GM21447 (cell line): Measurements from ENCODE around the gene SLC38A10.

ENCODE experiments used
- ATAC-seq: cut with Tn5 transposase; IDR thresholded peaks from one replicate; pipeline ENCODE4 v1.9.1; 2021; ENCODE audit not compliant: unreplicated experiment

SLC38A10 gene

DNA sequence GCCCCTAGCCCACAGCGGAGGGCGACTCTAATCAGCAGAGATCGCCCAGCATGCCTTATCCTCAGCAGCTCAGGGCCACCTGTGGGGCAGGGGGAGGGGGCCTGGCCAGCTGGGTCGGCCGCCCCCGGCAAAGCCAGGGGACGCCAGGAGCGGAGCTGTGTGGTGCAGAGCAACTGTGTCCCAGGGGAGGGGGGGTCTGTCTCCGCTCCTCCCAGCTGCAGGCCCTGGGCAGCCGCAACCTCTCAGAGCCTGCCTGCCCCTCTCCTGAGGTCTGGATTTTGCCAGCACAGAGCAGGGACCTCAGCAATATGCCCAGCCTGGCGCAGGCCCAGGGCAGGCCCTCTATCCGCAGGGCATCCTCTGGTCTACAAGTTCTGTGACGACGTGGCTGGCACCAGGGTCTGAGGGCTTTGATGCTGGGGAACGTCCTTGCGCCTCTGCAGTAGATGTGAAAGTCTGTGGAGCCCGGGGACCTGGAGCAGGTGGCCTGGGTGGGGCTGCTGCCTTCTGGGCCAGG, 36.5 kb upstream of the SLC38A10 start:
- no peak for ATAC-seq

DNA sequence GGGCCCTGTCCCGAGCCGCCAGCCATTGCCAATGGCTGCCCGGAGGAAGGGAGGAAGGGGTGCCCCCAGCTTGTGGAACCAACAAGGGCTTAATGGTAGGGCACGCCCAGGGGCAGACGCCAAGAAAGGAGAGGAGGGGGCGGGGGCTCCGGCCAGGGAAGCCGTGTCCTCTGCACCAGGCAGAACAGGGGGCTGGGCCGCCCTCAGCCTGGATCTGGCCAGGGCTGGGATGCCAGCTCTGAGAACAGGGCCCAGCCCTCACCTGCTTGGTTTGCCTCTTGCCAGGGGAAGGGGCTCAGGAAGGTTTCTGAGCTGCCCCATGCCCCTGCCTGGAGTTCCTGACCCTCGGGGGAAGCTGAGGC, 35.8 kb upstream of the SLC38A10 start:
- no peak for ATAC-seq

DNA sequence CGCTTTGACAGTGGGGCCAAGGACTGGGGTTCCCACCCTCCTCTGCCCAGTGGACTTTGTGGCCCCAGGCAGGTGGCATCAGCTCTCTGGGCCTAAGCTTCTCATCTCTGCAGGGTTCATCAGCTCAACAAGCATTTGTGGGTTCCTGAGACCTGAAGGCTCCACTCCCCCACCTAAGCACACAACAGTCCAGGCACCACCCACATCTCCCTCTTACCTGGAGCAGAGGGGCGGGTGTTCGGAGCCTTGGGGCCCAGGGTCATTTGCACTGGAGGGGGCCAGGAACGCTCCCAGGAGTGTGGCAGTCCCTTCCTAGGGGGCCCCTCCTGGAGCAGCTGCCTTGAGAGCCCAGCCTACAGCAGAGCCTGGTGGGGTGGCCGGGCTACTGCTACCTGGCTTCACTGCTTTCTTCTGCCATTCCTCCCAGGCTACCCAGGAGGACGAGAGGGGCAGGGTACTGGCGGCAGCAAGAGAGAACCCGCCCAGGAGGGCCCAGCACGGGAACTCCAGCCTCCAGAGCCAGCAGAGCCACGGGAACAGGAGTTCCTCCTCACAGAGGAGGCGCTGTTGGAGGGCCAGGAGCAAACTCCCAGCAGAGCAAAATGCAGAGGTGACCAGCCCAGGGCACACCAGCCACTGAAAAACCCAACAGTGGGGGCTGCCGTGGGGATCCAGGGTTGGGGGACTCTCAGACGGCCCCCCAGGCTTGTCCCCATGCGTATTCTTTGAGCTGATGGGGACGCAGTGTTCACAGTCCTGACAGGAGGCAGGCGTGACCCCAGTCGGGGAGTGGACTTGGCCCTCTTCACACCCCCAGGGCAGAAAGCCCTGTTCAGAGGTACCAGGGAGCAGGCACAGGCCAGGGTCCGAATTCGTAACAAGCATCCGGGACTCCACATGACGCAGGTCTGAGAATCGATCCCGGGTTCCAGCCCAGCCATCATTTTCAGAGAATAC, 35.1 kb upstream of the SLC38A10 start:
- ATAC-seq: no peak

DNA sequence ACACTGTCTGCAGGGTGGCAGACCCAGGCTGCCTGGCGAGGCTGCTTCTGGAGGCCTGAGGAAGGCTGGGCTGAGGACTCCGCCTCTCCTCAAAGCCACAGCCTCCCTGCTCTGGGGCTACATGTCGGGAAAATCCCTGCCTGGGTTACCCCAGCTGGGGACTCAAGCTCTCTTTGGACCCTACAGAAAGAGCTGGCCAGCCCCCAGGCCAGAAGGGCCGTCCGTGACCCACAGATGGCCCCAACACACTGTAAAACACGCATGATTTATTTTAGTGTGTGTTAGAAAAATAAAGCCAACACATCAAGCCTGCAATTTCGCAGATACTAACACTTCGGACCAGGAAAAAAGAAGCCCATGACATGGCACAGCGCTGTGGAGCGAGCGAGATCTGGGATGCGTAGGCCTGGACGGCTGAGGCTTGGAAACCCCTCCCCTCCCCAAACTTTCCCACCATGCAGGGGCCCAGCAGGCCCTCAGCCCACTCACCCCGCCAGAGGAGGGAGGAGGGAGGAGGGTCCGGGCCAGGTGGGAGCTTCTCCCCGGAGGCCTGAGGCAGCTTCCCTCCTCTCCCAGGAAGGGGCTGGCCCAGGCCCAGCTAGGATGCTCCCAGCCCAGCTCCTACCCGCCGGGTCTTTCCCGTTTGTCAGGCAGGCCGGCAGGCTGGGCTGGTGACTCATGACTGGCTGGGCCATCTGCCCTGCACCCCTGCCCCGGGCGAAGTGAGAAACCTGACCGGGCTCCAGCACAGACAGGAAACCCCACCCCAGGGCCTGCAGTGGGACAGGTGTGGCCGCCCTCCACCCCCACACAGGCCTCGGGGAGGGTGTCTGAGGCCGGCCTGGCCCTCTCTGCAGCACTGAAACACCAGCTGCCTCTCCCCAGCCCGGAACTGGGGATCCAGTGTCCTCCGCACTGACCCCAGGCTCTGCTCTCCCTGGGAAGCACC, 34.1 kb upstream of the SLC38A10 start:
- ATAC-seq: no peak

DNA sequence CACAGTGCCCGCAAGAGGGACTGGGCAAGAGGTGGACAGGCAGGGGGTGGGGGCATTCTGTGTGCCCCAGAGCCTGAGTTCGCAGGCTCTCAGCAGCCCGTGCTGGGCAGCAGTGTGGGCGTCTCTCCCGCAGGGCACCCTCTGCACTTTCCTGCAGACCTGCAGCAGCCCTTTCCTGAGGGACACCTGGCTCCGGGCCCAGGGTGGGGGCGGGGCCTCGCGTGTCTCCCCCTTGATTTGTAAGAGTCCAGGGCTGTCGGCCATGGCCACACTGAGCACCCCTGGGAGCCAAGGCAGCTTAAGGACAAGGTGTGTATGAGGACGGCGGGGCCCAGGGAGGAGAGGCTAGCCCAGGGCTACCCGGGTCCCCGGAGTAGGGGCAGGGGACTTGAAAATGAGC, 33.4 kb upstream of the SLC38A10 start:
- ATAC-seq: no peak

DNA sequence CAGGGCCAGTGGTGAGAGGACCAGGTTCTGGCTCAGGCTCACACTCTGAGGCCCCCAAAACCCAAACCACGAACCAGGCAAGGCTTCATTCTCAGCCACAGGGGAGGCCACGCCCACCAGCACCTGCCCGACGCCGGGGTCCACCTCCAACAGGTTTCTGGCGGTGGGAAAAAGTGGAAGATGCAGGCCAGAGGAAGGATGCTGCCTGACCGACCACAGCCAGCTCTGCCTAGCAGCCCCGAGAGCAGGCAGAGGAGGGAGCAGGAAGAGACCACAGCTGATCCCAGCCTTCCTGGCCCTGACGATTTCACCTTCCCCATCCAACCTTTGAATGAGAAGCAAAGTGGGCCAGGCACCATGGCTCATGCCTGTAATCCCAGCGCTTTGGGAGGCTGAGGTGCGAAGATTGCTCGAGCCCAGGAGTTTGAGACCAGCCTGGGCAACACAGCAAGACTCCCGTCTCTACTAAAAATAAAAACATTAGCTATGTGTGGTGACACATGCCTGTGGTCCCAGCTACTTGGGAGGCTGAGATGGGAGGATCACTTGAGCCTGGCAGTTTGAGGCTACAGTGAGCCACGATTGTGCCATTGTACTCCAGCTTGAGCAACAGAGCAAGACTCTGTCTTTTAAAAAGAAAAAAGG, 30.7 kb upstream of the SLC38A10 start:
- no peak for ATAC-seq

DNA sequence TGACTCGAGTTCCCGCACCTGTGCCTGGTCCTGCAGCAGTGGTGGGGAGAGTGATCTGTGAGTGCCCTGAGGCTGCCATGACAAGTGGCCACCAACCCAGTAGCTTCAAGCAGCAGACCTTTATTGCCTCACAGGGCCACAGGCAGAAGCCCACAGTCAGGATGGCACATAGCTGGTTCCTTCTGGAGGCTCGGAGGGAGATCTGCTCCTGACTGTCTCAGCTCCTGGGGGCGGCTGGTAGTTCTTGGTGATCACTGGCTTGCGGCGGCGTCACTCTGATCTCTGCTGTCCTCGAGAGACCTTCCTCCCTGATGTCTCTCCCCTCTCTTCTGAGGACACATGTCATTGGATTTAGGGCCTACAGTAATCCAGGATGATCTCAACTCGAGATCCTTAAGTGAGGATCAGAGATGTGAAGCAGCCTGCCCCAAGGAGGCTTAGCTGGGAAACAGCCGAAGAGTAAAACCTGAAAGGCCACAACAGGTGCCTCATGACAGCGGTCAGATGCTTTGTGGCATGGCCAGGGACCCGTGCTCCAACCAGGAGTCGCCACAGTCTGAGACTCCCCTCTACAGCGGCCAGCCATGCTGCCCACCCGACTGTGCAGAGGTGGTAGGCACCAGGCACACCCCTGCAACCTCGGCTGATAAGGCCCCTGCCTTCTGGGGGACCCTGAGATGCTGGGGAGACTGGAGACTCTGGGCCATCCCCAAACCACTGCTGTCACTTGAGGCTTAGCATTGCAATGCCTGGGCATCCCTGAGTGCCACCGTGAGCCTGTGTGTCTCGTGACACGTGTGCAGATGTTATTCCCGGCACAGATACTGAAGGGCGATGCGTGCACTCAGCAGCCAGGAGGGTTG, 30.0 kb upstream of the SLC38A10 start:
- no peak for ATAC-seq

DNA sequence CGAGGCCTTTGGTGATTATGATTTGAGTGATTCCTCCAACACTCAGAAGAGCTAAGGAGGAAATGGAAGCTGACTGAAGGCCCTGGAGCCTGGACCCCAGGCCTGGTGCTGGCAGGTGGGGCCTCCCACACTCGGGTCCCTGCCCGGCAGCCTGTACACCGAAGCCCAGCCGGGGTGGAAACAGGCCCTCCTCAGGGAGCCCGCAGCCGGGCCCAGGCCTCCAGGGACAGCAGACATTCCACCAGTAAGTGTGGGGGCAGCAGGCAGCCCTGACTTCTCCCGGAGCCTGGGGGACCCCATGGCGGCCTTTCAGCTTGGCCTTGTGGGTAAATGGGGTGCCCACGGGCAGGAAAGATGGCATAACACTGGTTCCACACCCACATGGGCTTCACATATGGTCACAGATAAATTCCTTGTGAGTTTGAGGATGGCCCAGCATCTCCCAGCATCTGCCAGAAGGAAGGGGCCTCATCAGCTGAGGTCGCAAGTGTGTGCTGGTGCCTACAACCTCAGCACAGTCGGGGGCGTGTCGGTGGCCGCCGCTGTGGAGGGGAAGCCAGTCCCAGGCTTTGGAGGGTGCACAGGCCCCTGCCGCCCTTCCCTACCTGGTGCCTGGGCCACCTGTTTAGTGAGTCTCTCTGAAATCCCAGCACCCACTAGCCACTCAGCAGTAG, 29.2 kb upstream of the SLC38A10 start:
- ATAC-seq: no peak

DNA sequence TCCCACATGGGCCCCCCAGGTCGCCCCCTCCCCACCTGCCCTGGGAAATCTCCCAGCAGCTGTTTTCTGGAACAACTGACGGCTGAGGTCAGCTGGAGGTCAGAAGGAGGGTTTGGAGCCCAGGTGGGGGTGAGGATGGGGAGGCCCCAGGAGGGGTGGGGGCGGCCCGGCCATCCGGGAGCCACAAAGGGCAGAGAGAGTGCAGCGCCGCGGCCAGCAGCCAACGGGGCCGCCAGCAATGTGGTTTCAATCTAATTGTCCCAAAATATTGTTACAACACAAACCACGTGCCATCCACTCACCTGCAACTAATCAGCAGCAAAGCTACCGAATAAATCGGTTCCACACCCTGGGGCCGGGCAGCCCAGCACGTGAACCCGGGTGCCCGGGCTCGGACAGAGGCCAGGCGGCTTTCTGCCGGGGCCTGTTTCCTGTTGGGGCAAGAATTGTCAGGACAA, 28.3 kb upstream of the SLC38A10 start:
- ATAC-seq: no peak

DNA sequence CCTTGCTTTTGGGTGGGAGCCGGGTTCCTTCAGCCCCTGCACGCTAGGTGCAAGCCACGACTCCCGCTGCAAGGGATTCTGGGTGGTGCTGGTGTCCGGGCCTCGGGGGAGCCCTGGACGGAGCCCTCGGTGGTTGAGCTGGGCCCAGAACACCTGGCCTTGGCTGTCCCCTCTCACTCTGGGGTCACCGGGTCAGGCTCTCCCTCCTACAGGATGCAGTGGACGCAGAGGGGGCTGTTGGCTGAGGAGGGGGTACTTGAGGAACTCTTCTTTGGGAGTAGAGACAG, 27.9 kb upstream of the SLC38A10 start:
- ATAC-seq: no peak

DNA sequence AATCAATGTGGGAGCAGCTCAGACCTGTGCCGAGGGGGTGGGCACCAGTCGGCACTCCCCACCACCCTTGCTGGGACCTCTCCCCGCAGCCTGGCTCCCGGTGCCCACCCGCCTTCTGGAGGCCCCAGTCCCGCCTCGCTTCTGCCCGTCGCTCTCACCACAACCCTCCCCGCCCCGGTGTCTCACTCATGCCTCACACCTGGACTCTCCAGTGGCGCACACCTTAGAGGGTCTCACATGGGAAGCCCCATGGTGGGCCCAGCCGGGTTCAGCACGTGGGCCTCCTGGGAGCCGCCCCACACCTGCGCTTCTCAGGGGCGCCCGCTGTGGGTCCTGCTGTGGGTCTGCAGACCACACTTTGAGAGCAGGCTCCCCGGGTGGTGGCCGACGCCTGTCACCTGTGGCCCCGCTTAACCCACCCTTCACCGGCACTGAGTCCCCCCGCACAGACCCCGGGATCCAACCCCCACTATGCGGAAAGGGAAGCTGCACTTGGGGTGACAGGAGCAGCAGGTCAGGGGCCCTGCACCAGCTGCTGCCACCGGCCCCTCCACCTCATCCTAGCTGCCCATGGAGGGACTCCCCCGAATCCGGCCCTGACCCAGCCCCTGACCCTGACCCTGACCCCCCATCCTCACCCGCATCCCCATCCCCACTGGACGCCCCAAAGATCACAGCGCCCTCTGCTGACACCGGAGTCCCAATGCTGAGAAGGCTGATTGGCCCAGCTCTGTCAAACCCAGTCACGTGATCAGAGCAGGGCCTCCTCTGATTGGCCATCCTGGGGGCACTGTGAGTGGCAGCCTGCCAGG, 27.4 kb upstream of the SLC38A10 start:
- no peak for ATAC-seq

DNA sequence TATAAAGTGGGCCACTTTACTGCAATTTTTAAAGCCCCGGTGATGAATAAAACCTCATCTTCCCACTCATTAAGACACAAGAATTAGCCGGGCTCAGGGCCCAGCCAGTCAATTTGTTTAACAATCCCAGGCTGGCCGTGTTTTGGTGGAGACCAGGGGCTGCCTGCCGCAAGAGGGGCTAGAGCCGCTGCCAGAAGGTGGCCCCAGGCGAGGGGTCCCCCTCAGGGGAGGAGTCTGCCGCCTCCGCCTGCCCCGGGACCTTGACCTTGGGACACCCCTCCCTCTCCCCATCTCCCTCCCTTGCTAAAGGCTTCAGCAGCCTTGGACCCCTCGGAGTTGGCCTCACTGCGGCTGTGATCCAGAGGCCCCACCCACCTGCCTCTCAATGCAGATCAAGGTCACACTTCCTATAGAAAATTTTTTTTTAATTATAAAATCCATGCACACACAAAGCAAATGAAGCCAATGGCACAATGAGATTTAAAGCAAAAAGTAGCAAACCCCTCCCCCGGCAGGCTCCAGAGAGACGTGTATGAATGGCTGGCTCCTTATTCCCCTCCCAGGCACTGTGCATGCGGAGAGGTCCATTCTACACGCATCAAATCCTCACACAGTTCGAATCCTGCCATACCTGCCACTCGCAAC, 23.0 kb upstream of the SLC38A10 start:
- no peak for ATAC-seq

DNA sequence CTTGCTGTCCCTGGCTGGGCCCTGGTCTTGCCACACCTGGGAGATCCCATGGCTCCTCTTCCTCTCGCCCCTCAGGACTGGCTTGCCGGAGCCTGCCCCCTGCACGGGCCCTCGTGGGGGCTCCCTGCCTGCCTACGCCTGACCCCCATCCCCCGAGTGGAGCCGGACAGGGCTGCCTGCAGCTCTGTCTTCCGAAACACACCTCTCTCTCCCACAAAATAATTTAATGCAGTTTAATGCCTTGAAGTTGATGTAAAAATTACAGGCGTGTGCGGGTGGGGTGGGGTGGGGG, 22.4 kb upstream of the SLC38A10 start:
- no peak for ATAC-seq

DNA sequence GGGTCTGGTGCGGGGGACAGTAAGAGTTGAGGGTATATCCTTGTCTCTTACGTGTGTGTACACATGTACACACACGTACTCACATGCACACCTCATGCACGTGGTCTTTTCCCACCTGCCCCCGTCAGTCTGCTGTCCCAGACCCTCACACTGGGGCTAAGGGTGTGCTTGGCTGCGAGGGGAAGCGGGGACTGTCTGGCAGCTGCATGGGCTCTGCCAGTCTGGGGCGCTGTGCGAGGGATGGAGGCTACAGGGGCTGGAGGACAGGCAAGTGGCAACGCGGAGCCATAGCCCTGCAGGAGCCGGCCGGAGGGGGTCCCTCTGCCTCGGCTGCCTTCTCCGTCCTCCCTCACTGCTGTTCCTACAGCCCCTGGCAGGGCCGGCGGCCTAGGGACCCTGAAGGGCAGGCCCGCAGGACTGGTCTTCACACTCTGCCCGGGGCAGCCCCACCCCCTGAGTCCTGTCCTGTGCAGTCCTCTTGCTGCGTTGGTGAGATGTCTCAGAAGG, 20.8 kb upstream of the SLC38A10 start:
- ATAC-seq: no peak

DNA sequence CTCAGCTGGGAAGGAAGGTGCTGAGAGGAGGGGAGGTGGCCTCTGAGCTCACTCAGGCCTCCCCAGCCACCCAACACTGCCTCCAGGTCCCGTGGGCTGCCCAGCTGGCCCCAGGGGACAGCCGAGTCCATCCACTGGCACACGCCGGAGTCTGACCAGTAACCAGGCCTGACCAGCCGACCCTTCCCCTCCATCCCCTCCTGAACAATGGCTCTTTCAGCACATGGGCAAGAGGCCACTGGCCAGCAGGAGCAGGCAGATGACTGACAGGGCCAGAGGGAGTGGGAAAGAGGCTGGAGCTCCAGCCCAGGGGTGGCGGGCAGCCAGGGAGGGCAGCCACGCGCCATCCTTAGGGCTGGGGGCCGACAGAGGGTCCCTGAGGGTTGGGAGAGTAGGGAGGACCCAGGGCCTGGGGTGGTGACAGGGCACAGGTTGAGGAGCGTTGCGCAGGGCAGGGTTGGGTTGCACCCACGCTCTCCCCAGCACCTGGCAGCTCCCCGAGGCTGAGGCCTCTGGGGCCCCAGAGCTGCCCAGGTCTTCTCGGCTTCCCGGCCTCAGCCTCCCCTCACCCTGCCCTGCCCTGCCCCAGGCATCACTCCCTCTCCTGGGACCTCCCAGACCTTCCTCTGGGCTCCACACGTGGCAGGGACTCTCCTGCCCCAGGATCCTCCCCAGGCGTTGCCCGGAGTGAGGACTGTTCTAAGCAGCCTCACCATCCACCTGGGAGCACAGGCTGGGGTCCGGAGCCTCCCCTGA, 20.2 kb upstream of the SLC38A10 start:
- no peak for ATAC-seq

DNA sequence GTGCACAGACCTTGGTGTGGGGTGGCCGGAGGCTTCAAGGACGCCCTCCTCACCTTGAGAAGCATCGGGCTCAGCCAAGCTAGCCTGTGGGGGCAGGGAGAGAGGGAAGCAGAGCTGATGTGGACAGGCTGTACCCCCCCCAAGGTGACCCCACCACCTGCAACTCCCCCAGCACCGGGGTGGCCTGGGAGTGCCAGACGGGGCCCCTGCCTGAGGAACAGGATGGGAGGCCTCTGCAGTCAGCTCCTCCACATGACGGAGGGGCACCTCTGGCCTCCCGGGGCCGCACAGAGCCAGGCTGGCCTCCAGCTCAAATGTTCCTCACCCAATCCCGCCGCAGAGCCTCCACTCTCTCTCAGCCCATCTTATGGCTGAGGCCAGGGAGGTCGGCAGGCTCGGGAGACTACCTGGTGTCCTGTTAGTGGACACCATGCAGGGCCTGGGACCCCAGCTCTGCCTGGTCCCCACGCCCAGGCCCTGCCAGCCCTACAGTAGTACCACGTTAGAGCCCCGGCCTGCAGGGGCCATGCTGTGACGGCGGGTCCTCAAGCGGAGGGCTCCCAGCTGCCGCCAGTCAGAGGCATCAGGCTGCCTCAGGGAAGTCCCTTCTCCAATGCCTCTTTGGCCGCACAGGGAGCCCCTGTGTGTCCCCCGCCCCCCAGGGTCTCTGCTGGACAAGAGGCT, 19.4 kb upstream of the SLC38A10 start:
- ATAC-seq: no peak

DNA sequence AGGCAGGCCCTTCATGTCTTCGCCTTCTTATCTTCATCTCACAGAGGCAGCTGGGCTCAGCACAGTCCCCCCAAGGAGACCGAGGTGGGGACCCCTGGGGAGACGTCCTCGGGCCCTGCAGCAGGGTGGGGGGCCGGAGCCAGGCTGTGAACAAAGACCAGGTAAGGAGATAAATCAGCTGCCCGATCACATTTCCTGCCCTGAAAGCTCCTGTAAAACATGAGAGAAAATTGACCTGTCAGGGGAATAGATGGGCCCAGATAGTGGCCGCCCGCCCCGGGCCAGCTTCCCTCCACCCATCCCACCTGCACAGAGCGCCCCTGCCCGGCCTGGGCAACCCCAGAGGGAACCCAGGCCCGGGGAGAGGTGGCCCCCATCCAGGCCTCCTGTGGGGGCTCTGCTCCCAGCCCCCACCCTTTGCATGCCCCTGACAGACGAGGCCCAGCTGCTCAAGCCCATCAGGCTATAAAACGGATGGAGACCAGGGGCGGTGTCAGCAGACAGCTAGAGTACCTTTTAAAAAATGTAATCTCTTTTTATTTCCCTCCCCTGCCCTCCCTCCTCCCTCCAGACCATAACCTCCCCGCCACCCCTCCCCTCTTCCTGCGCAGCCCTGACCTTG, 18.8 kb upstream of the SLC38A10 start:
- ATAC-seq: no peak
